Measurements from ENCODE around the gene GPR3.

DNA sequence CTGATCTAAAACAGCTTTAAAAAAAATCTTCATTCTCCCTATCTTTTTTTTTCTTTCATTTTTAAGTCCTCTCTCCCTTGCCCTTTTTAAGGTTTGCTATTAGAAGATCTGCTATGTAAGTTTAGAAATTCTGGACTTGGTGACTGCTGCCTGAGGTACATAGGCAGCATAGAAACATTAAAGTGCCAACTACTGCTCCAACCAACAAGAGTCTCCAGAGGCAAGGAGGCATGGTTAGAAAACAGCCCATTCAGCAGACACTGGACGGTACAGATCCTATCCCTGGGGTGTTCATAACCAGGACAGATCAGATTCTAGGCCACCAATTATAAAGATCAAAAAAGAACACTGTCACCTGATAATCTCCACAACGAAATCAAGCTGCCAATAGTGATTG lies 36.6 kb downstream of the GPR3 start:
- TF ChIP-seq FOXM1 (IDR thresholded peaks at IDR 0.05; ENCODE audit: borderline replicate concordance) = no peak
- TF ChIP-seq HDGF (IDR thresholded peaks at IDR 0.05; ENCODE audit: borderline replicate concordance) = no peak
- no peak for TF ChIP-seq SP1 (IDR thresholded peaks at IDR 0.05)

All from HEK293T (cell line).